NB4 (cell line): ENCODE data around the gene NR5A1.

Experiments
- MAX ChIP-seq: IDR thresholded peaks from 2 replicates; pipeline ENCODE4 v1.6.1; 2011; ENCODE audit warnings: low read depth, low read length
- POLR2A ChIP-seq: IDR thresholded peaks from 2 replicates; pipeline ENCODE4 v1.6.1; 2011; ENCODE audit warnings: mild to moderate bottlenecking; ENCODE audit not compliant: insufficient read length; ENCODE audit errors: extremely low read depth
- TF ChIP-seq, protein P1 (sequence below): IDR thresholded peaks from one replicate; pipeline ENCODE4 v1.5.1; 2012; ENCODE audit warnings: low read depth, low read length

DNA sequence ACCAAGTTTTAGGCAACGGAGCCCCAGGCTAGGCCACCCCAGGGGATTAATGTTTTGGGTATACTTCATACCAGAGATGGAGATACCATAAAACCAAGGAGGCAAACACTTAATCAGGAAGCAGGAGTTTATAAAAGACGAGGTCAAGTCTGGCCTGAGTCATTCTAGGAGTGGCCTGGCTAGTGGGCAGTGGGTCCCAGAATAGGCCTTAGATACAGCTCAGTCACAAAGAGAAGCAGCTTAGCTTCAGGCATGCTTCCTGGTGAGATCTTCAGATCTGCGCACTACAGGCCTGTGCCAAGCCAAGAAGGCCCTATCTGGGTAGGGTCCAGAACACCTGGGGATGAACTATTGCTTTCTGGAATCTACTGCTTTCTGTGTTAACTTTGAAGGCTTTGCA is 20.6 kb upstream of the NR5A1 start:
- no peak for TF ChIP-seq POLR2A
- no peak for TF ChIP-seq MAX
- TF ChIP-seq, protein P1, sequence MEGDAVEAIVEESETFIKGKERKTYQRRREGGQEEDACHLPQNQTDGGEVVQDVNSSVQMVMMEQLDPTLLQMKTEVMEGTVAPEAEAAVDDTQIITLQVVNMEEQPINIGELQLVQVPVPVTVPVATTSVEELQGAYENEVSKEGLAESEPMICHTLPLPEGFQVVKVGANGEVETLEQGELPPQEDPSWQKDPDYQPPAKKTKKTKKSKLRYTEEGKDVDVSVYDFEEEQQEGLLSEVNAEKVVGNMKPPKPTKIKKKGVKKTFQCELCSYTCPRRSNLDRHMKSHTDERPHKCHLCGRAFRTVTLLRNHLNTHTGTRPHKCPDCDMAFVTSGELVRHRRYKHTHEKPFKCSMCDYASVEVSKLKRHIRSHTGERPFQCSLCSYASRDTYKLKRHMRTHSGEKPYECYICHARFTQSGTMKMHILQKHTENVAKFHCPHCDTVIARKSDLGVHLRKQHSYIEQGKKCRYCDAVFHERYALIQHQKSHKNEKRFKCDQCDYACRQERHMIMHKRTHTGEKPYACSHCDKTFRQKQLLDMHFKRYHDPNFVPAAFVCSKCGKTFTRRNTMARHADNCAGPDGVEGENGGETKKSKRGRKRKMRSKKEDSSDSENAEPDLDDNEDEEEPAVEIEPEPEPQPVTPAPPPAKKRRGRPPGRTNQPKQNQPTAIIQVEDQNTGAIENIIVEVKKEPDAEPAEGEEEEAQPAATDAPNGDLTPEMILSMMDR: no peak
